Right lobe of liver (tissue), 6 donors: ENCODE results near the gene GPC2. TPM values are rescaled to one million over a fixed set of nuclear protein-coding genes. Genes with fewer than 3 reads are reported as not detected.

Experiments used
- ATAC-seq, 4 donors: fragments of 200-7000 bp; cut with Tn5 transposase; one replicate each; pipeline ENCODE4 v1.9.1; 2020; ENCODE audit warnings: mild to moderate bottlenecking in 4 of 4, moderate library complexity in 4 of 4
- DNase-seq, 3 donors: peaks; one replicate each; pipeline ENCODE4 v3.0.0-alpha.2; 2020
- H3K27ac ChIP-seq, 3 donors: fragments of 200-600 bp; one replicate each; pipeline ENCODE4 v1.8.0; 2022
- H3K27me3 ChIP-seq, 2 donors: fragments of 200-600 bp; one replicate each; pipeline ENCODE4 v1.8.0; 2022
- H3K36me3 ChIP-seq, 4 donors: fragments of 200-600 bp; sonication (generic) in 1 of 4; one replicate each; pipeline versions ENCODE4 v1.5.1 to v1.8.0; 2017 to 2022; ENCODE audit warnings: control low read depth in 1 of 4
- H3K4me1 ChIP-seq, 4 donors: fragments of 200-600 bp; sonication (generic) in 1 of 4; one replicate each; pipeline versions ENCODE4 v1.5.1 to v1.8.0; 2017 to 2022; ENCODE audit warnings: control low read depth in 1 of 4
- H3K4me3 ChIP-seq, 3 donors: fragments of 200-600 bp; one replicate each; pipeline ENCODE4 v1.8.0; 2022
- H3K9me3 ChIP-seq, 4 donors: fragments of 200-600 bp; sonication (generic) in 1 of 4; one replicate each; pipeline versions ENCODE4 v1.5.1 to v1.8.0; 2017 to 2022; ENCODE audit warnings: control low read depth in 1 of 4
- CTCF ChIP-seq, 4 donors: fragments of 200-600 bp in 3 of 4; fragments of 450-650 bp in 1 of 4; IDR thresholded peaks; one replicate each; pipeline versions ENCODE4 v1.5.1 to v1.8.0; 2016 to 2022; ENCODE audit warnings: antibody characterized with exemption in 4 of 4, mild to moderate bottlenecking in 2 of 4
- POLR2A ChIP-seq: fragments of 450-650 bp; IDR thresholded peaks from one replicate; pipeline ENCODE4 v1.6.1; 2017; ENCODE audit warnings: antibody characterized with exemption, mild to moderate bottlenecking
- WGBS: methylation state at CpG from one replicate; pipeline ENCODE4 v1.1.6; 2018; ENCODE audit warnings: low coverage, low lambda C conversion rate; ENCODE audit not compliant: insufficient coverage; ENCODE audit errors: missing lambda C conversion rate; 5-methylcytosine and 5-hydroxymethylcytosine counted together
- intact Hi-C, 2 donors: fragments of 100-400 bp; cut with DNase I; formaldehyde crosslinking; loops; one replicate each; pipeline versions ENCODE4 v1.11.2 to v1.14.1; 2022
- total RNA-seq, 6 experiments: library from RNA; depleted of rRNA in 2 of 6; stranded (reverse); fragments of >200 nt in 2 of 6; fragmentation: NEBNext Ultra II Directional in 3 of 6; extraction: Animal tissue kit (Norgen Biotek cat#: 25700) in 3 of 6; gene quantifications; one replicate each; pipeline versions ENCODE4 v1.1.0 to v1.2.4, GENCODE V29; 2016 to 2023
- donor health status: DM: no; HTN: yes; CAD: no.
- donor health status: DM: no; HTN: no; CAD: no.
- donor health status: DM: no; HTN: no; CAD: no.
- donor health status: DM: no; HTN: yes; CAD: no.
- donor health status: DM: no; HTN: yes; CAD: no.

GPC2 gene
- total RNA-seq, 6 experiments from 2014 or later, result 0.35 to 0.40 TPM; not detected in 4

GRCh38 chr7:100171087-100171681 lies 6.0 kb downstream of the GPC2 start:
- ATAC-seq (peak; percentile 20 to 43 (median 38)), DNase-seq (peak in 1 of 3 donors; percentile 55)
- Histone ChIP-seq H3K9me3 (no peaks in the 10 kb centered on the region), H3K4me1 (peaks cover 0 to 6% (median 2%) of the 10 kb centered on the region in 4 donors), H3K4me3 (peak overlapping the region; percentile 12 to 40 (median 16)), H3K27me3 (no peaks in the 10 kb centered on the region), H3K27ac (no peak overlapping the region), H3K36me3 (no peaks in the 10 kb centered on the region)
- 4% methylated on average over 8 of the region's 61 CpGs for WGBS
- intact Hi-C loops, result no loop called here
- TF ChIP-seq POLR2A (no peak), CTCF (IDR thresholded peaks at IDR 0.05) (no peak)

GRCh38 chr7:100170101-100170897 lies 6.9 kb downstream of the GPC2 start:
- Histone ChIP-seq H3K36me3 (no peaks in the 10 kb centered on the region), H3K27ac (no peak overlapping the region), H3K4me3 (no peak overlapping the region), H3K4me1 (peaks cover 0 to 6% (median 2%) of the 10 kb centered on the region in 4 donors), H3K27me3 (no peaks in the 10 kb centered on the region), H3K9me3 (no peaks in the 10 kb centered on the region)
- TF ChIP-seq CTCF (IDR thresholded peaks at IDR 0.05) (no peak), POLR2A (no peak)
- DNase-seq, result no peak
- 71% methylated on average over 10 of the region's 11 CpGs for WGBS
- intact Hi-C loops, result no loop called here
- ATAC-seq, result no peak

GRCh38 chr7:100169147-100169850 lies 7.9 kb downstream of the GPC2 start:
- WGBS, result 64% methylated on average over 11 of the region's 11 CpGs

More at GRCh38 chr7:100169147-100169850, 7.9 kb downstream of the GPC2 start:
- TF ChIP-seq POLR2A (no peak), CTCF (IDR thresholded peaks at IDR 0.05) (no peak)
- intact Hi-C loops, result no loop called here
- Histone ChIP-seq H3K4me1 (peaks cover 0 to 6% (median 2%) of the 10 kb centered on the region in 4 donors), H3K4me3 (no peak overlapping the region), H3K9me3 (no peaks in the 10 kb centered on the region), H3K27ac (no peak overlapping the region), H3K27me3 (no peaks in the 10 kb centered on the region), H3K36me3 (no peaks in the 10 kb centered on the region)
- ATAC-seq, result no peak
- DNase-seq, result no peak
